H9 (cell line): Measurements from ENCODE around the gene TPGS1. TPM values are rescaled to one million over a fixed set of nuclear protein-coding genes. Genes with fewer than 3 reads are reported as not detected.
A peak's percentile ranks its signal among the peaks of the same experiment; 100 is the strongest.

Experiments
- DNase-seq: peaks from one replicate; pipeline ENCODE4 v3.0.0-alpha.2; 2017
- H2AFZ ChIP-seq: one replicate; pipeline ENCODE4 v1.6.1; 2013; ENCODE audit warnings: mild to moderate bottlenecking, low read length, control low read depth, moderate library complexity
- H2AK5ac ChIP-seq: 2 replicates; pipeline ENCODE4 v1.6.1; 2013; ENCODE audit warnings: low read length, control low read depth, mixed read lengths; ENCODE audit not compliant: insufficient read length
- H2BK120ac ChIP-seq: one replicate; pipeline ENCODE4 v1.6.1; 2013; ENCODE audit warnings: low read depth, mild to moderate bottlenecking, low read length, control low read depth, inconsistent platforms; ENCODE audit not compliant: poor library complexity, severe bottlenecking
- H2BK12ac ChIP-seq: 2 replicates; pipeline ENCODE4 v1.6.1; 2013; ENCODE audit warnings: low read length, control low read depth, mixed read lengths, low read depth; ENCODE audit not compliant: insufficient read length
- H2BK15ac ChIP-seq: 2 replicates; pipeline ENCODE4 v1.6.1; 2013; ENCODE audit warnings: low read depth, low read length, control low read depth
- H2BK20ac ChIP-seq: one replicate; pipeline ENCODE4 v1.6.1; 2013; ENCODE audit warnings: low read depth, mild to moderate bottlenecking, low read length, control low read depth, inconsistent platforms; ENCODE audit not compliant: poor library complexity, severe bottlenecking
- H2BK5ac ChIP-seq: 2 replicates; pipeline ENCODE4 v1.6.1; 2013; ENCODE audit warnings: low read length, control low read depth, mixed read lengths; ENCODE audit not compliant: insufficient read length
- H3K14ac ChIP-seq: 2 replicates; pipeline ENCODE4 v1.6.1; 2013; ENCODE audit warnings: low read length, control low read depth; ENCODE audit not compliant: insufficient read depth
- H3K18ac ChIP-seq: 2 replicates; pipeline ENCODE4 v1.6.1; 2013; ENCODE audit warnings: low read depth, mild to moderate bottlenecking, mixed read lengths, low read length, control low read depth; ENCODE audit not compliant: insufficient read length
- H3K23ac ChIP-seq: 2 replicates; pipeline ENCODE4 v1.6.1; 2013; ENCODE audit warnings: low read length, control low read depth, mixed read lengths, low read depth; ENCODE audit not compliant: insufficient read length
- H3K23me2 ChIP-seq: 2 replicates; pipeline ENCODE4 v1.6.1; 2013; ENCODE audit warnings: low read depth, mild to moderate bottlenecking, mixed read lengths, low read length, control low read depth; ENCODE audit not compliant: insufficient read length, poor library complexity, severe bottlenecking
- H3K27ac ChIP-seq: 2 replicates; pipeline ENCODE4 v1.5.1; 2013; ENCODE audit warnings: low read length, control low read depth, mixed read lengths, low read depth; ENCODE audit not compliant: insufficient read length
- H3K27me3 ChIP-seq: 2 replicates; pipeline ENCODE4 v1.6.1; 2013; ENCODE audit warnings: low read length, control low read depth, inconsistent platforms; ENCODE audit not compliant: insufficient read depth
- H3K4ac ChIP-seq: 2 replicates; pipeline ENCODE4 v1.6.1; 2013; ENCODE audit warnings: low read depth, mild to moderate bottlenecking, control low read depth, inconsistent platforms, low read length, moderate library complexity
- H3K4me1 ChIP-seq: 2 replicates; pipeline ENCODE4 v1.6.1; 2013; ENCODE audit warnings: low read length, control low read depth, inconsistent platforms; ENCODE audit not compliant: insufficient read depth
- H3K4me2 ChIP-seq: 2 replicates; pipeline ENCODE4 v1.6.1; 2013; ENCODE audit warnings: low read length, control low read depth, mixed read lengths; ENCODE audit not compliant: insufficient read length, insufficient read depth
- H3K56ac ChIP-seq: 2 replicates; pipeline ENCODE4 v1.6.1; 2013; ENCODE audit warnings: low read depth, mild to moderate bottlenecking, mixed read lengths, low read length, control low read depth; ENCODE audit not compliant: insufficient read length
- H3K79me1 ChIP-seq: 2 replicates; pipeline ENCODE4 v1.6.1; 2013; ENCODE audit warnings: low read depth, mild to moderate bottlenecking, moderate library complexity, low read length, control low read depth, inconsistent platforms; ENCODE audit not compliant: insufficient read depth, poor library complexity, severe bottlenecking
- H3K79me2 ChIP-seq: 2 replicates; pipeline ENCODE4 v1.6.1; 2013; ENCODE audit warnings: low read length, control low read depth, inconsistent platforms; ENCODE audit not compliant: insufficient read depth
- H3K9ac ChIP-seq: 2 replicates; pipeline ENCODE4 v1.6.1; 2013; ENCODE audit warnings: low read length, control low read depth, mixed read lengths; ENCODE audit not compliant: insufficient read length; ENCODE audit errors: extremely low read depth
- H3K9me3 ChIP-seq: one replicate; pipeline ENCODE4 v1.6.1; 2013; ENCODE audit warnings: low read depth, low read length, inconsistent platforms; ENCODE audit not compliant: control insufficient read depth
- H3T11ph ChIP-seq: one replicate; pipeline ENCODE4 v1.6.1; 2013; ENCODE audit warnings: mild to moderate bottlenecking, low read length, control low read depth, inconsistent platforms
- H4K20me1 ChIP-seq: one replicate; pipeline ENCODE4 v1.6.1; 2013; ENCODE audit not compliant: control insufficient read depth, insufficient read length, insufficient read depth
- H4K5ac ChIP-seq: 2 replicates; pipeline ENCODE4 v1.6.1; 2013; ENCODE audit warnings: low read depth, mild to moderate bottlenecking, mixed read lengths, low read length, control low read depth; ENCODE audit not compliant: insufficient read length
- H4K8ac ChIP-seq: replicated peaks from 2 replicates; pipeline ENCODE4 v1.6.1; 2013; ENCODE audit warnings: low read length, control low read depth, mixed read lengths, low read depth; ENCODE audit not compliant: insufficient read length
- H4K91ac ChIP-seq: 2 replicates; pipeline ENCODE4 v1.6.1; 2013; ENCODE audit warnings: low read depth, mild to moderate bottlenecking, moderate library complexity, mixed read lengths, low read length, control low read depth; ENCODE audit not compliant: insufficient read length
- H3K27ac Mint-ChIP-seq, 3 experiments: 2 replicates in 2 of 3; 3 replicates in 1 of 3; pipeline ENCODE4 v1.8.0; 2020 to 2021; ENCODE audit warnings: mixed read lengths in 3 of 3, mild to moderate bottlenecking in 1 of 3, moderate library complexity in 1 of 3
- H3K27me3 Mint-ChIP-seq: 2 replicates; pipeline ENCODE4 v1.8.0; 2021; ENCODE audit warnings: low read depth, mild to moderate bottlenecking, moderate library complexity, mixed read lengths
- H3K36me3 Mint-ChIP-seq, 3 experiments: 2 replicates in 2 of 3; 3 replicates in 1 of 3; pipeline ENCODE4 v1.8.0; 2020 to 2021; ENCODE audit warnings: low read depth in 3 of 3, mixed read lengths in 3 of 3; ENCODE audit not compliant: insufficient read depth in 1 of 3
- H3K4me1 Mint-ChIP-seq, 2 experiments: 2 replicates each; pipeline ENCODE4 v1.8.0; 2020; ENCODE audit warnings: mixed read lengths in 2 of 2
- H3K4me3 Mint-ChIP-seq, 2 experiments: 2 replicates in 1 of 2; 3 replicates in 1 of 2; pipeline ENCODE4 v1.8.0; 2020 to 2021; ENCODE audit warnings: mild to moderate bottlenecking in 2 of 2, mixed read lengths in 2 of 2, moderate library complexity in 1 of 2
- H3K9me3 Mint-ChIP-seq, 2 experiments: 2 replicates in 1 of 2; 3 replicates in 1 of 2; pipeline ENCODE4 v1.8.0; 2020; ENCODE audit warnings: mild to moderate bottlenecking in 2 of 2, mixed read lengths in 2 of 2, moderate library complexity in 1 of 2
- CTCF ChIP-seq: fragments of 200-600 bp; sonication (generic); conservative IDR thresholded peaks from 3 replicates; pipeline ENCODE4 v1.8.0; 2021; ENCODE audit warnings: antibody characterized with exemption, mild to moderate bottlenecking
- WGBS: extraction: QIAGEN DNeasy Blood & Tissue Kit; methylation state at CpG from one replicate; pipeline ENCODE4 v1.1.7; 2013; ENCODE audit warnings: missing lambda C conversion rate, low lambda C conversion rate, mixed read lengths; ENCODE audit not compliant: insufficient read length; ENCODE audit errors: extremely low coverage; 5-methylcytosine and 5-hydroxymethylcytosine counted together
- total RNA-seq: library from RNA; stranded (reverse); gene quantifications from 2 replicates; pipeline ENCODE4 v1.2.1, GENCODE V29; 2021

Gene TPGS1
- total RNA-seq, 1 experiment from 2014 or later, result 7.4 TPM

GRCh38 chr19:494171-495080 lies 12.9 kb upstream of the TPGS1 start:
- H2BK5ac ChIP-seq, result no peak overlapping the region
- no peak overlapping the region for H2AK5ac ChIP-seq
- no peak for TF ChIP-seq CTCF
- H3K56ac ChIP-seq, result no peak overlapping the region
- H4K5ac ChIP-seq, result no peak overlapping the region
- Mint-ChIP-seq H3K27me3 (peaks cover 35% of the 10 kb centered on the region), H3K36me3 (peaks cover 0 to 2% (median 0%) of the 10 kb centered on the region in 3 experiments; a peak in 2 of 7 replicates), H3K27ac (no peak overlapping the region; a peak in 1 of 7 replicates), H3K4me3 (no peak overlapping the region), H3K9me3 (peaks cover 7 to 9% of the 10 kb centered on the region in 2 experiments; a peak in 4 of 5 replicates), H3K4me1 (peaks cover 0 to 23% of the 10 kb centered on the region in 2 experiments; a peak in 2 of 4 replicates)
- H3K23ac ChIP-seq, result no peak overlapping the region
- WGBS, result no CpG with 5 or more reads among the region's 22 CpGs
- no peak overlapping the region for H2AFZ ChIP-seq
- no peak overlapping the region; the same call in 1 of the 2 replicates for H2BK15ac ChIP-seq
- peaks cover 14% of the 10 kb centered on the region; the same call in 1 of the 2 replicates for H3K27me3 ChIP-seq
- H3K79me2 ChIP-seq, result no peaks in the 10 kb centered on the region
- H4K20me1 ChIP-seq, result no peaks in the 10 kb centered on the region
- H3K14ac ChIP-seq, result no peak overlapping the region
- H2BK120ac ChIP-seq, result no peak overlapping the region
- H3K18ac ChIP-seq, result no peak overlapping the region
- H2BK20ac ChIP-seq, result no peak overlapping the region
- no peak overlapping the region for H3K4ac ChIP-seq
- H3K79me1 ChIP-seq, result no peaks in the 10 kb centered on the region
- H4K8ac ChIP-seq, result no peak overlapping the region
- H3K4me2 ChIP-seq, result no peak overlapping the region
- H3K23me2 ChIP-seq, result peaks cover 9% of the 10 kb centered on the region
- H3T11ph ChIP-seq, result no peak overlapping the region
- no peak overlapping the region for H2BK12ac ChIP-seq
- H3K4me1 ChIP-seq, result no peaks in the 10 kb centered on the region
- peak; percentile 35 for DNase-seq
- H3K27ac ChIP-seq, result no peak overlapping the region
- H4K91ac ChIP-seq, result no peak overlapping the region
- H3K9ac ChIP-seq, result no peak overlapping the region
- H3K9me3 ChIP-seq, result no peaks in the 10 kb centered on the region
